Hepatocyte (in vitro differentiated cells): ENCODE results near the gene ZDHHC14. TPM values are rescaled to one million over a fixed set of nuclear protein-coding genes. Genes with fewer than 3 reads are reported as not detected.
"Not testable (repeated sequence)": the region's sequence is repeated elsewhere in the genome, so short reads cannot be mapped to it uniquely, and the experiment has no call there.

Experiments used
- DNase-seq: peaks from one replicate; pipeline ENCODE4 v3.0.0-alpha.2; 2016; ENCODE audit warnings: low spot score
- H2AFZ ChIP-seq: fragments of 200-600 bp; sonication (generic); 2 replicates; pipeline ENCODE4 v1.6.0; 2016; ENCODE audit warnings: antibody characterized with exemption, mild to moderate bottlenecking
- H3K27ac ChIP-seq: fragments of 200-600 bp; sonication (generic); 2 replicates; pipeline ENCODE4 v1.5.1; 2016; ENCODE audit warnings: mild to moderate bottlenecking
- H3K27me3 ChIP-seq: fragments of 200-600 bp; sonication (generic); 2 replicates; pipeline ENCODE4 v1.6.1; 2016
- H3K36me3 ChIP-seq: fragments of 200-600 bp; sonication (generic); replicated peaks from 2 replicates; pipeline ENCODE4 v1.5.1; 2016; ENCODE audit warnings: low read depth; ENCODE audit not compliant: insufficient read depth
- H3K4me1 ChIP-seq: fragments of 200-600 bp; sonication (generic); 2 replicates; pipeline ENCODE4 v1.5.1; 2016; ENCODE audit warnings: mild to moderate bottlenecking, moderate library complexity; ENCODE audit not compliant: insufficient read depth
- H3K4me2 ChIP-seq: fragments of 200-600 bp; sonication (generic); 2 replicates; pipeline ENCODE4 v1.6.0; 2016
- H3K4me3 ChIP-seq: fragments of 200-600 bp; sonication (generic); 2 replicates; pipeline ENCODE4 v1.5.1; 2016; ENCODE audit warnings: mild to moderate bottlenecking
- H3K79me2 ChIP-seq: fragments of 200-600 bp; sonication (generic); 2 replicates; pipeline ENCODE4 v1.6.0; 2017; ENCODE audit warnings: mild to moderate bottlenecking
- H3K9me2 ChIP-seq: fragments of 200-600 bp; sonication (generic); replicated peaks from 2 replicates; pipeline ENCODE4 v1.6.0; 2017; ENCODE audit warnings: mild to moderate bottlenecking; ENCODE audit not compliant: insufficient read depth
- H3K9me3 ChIP-seq: fragments of 200-600 bp; sonication (generic); 2 replicates; pipeline ENCODE4 v1.5.1; 2016; ENCODE audit warnings: low read depth, mild to moderate bottlenecking
- H4K20me1 ChIP-seq: fragments of 200-600 bp; sonication (generic); 2 replicates; pipeline ENCODE4 v1.6.0; 2016; ENCODE audit warnings: mild to moderate bottlenecking; ENCODE audit not compliant: insufficient read depth, poor library complexity, severe bottlenecking
- CTCF ChIP-seq: fragments of 200-600 bp; sonication (generic); IDR thresholded peaks from 2 replicates; pipeline ENCODE4 v1.5.1; 2016; ENCODE audit warnings: antibody characterized with exemption, mild to moderate bottlenecking; ENCODE audit not compliant: poor library complexity
- EZH2 ChIP-seq: fragments of 200-600 bp; sonication (generic); IDR thresholded peaks from 2 replicates; pipeline ENCODE4 v1.6.1; 2016; ENCODE audit warnings: antibody characterized with exemption, mild to moderate bottlenecking, borderline replicate concordance
- EZH2phosphoT487 ChIP-seq: fragments of 200-600 bp; sonication (generic); IDR thresholded peaks from one replicate; pipeline ENCODE4 v1.6.1; 2018; ENCODE audit warnings: antibody characterized with exemption, mild to moderate bottlenecking, low read depth, moderate library complexity; ENCODE audit not compliant: unreplicated experiment, severe bottlenecking
- WGBS: methylation state at CpG from one replicate; pipeline ENCODE4 v1.1.6; 2016; ENCODE audit warnings: low lambda C conversion rate; ENCODE audit errors: missing lambda C conversion rate; 5-methylcytosine and 5-hydroxymethylcytosine counted together
- polyA plus RNA-seq: library from polyadenylated mRNA; unstranded; fragments of >200 nt; fragmentation: Nextera tagmentation; extraction: Ambion mirVana; gene quantifications from 2 replicates; pipeline ENCODE4 v1.2.1, GENCODE V29; 2016
- total RNA-seq: library from RNA; depleted of rRNA; stranded (reverse); fragments of >200 nt; gene quantifications from 2 replicates; pipeline ENCODE4 v1.2.3, GENCODE V29; 2014

The ZDHHC14 gene
- total and polyA plus RNA-seq, 2 experiments from 2014 or later: 11.8 to 25.2 TPM

GRCh38 chr6:157464653-157465535 lies 83.9 kb downstream of the ZDHHC14 start:
- no peak overlapping the region for H2AFZ ChIP-seq
- H3K36me3 ChIP-seq: no peaks in the 10 kb centered on the region
- no peak overlapping the region for H3K4me2 ChIP-seq
- no peaks in the 10 kb centered on the region for H3K4me1 ChIP-seq
- no peak overlapping the region for H3K4me3 ChIP-seq
- DNase-seq: no peak
- H3K9me3 ChIP-seq: no peaks in the 10 kb centered on the region
- no peak overlapping the region for H3K27ac ChIP-seq
- no peaks in the 10 kb centered on the region for H3K27me3 ChIP-seq
- peaks cover 12% of the 10 kb centered on the region for H3K79me2 ChIP-seq
- no peak for TF ChIP-seq EZH2phosphoT487
- 93% methylated on average over 11 of the region's 11 CpGs for WGBS
- no peaks in the 10 kb centered on the region for H4K20me1 ChIP-seq
- H3K9me2 ChIP-seq: no peaks in the 10 kb centered on the region

GRCh38 chr6:157466342-157466648 lies 85.3 kb downstream of the ZDHHC14 start:
- H4K20me1 ChIP-seq: no peaks in the 10 kb centered on the region
- no peaks in the 10 kb centered on the region for H3K9me3 ChIP-seq
- H2AFZ ChIP-seq: no peak overlapping the region
- no peaks in the 10 kb centered on the region for H3K9me2 ChIP-seq
- H3K4me1 ChIP-seq: no peaks in the 10 kb centered on the region
- H3K79me2 ChIP-seq: peaks cover 14% of the 10 kb centered on the region
- H3K27ac ChIP-seq: no peak overlapping the region
- TF ChIP-seq CTCF (no peak), EZH2phosphoT487 (no peak), EZH2 (no peak)
- no peak overlapping the region for H3K4me3 ChIP-seq
- no peak overlapping the region for H3K4me2 ChIP-seq
- DNase-seq: no peak
- 91% methylated on average over 4 of the region's 4 CpGs for WGBS
- no peaks in the 10 kb centered on the region for H3K36me3 ChIP-seq
- no peaks in the 10 kb centered on the region for H3K27me3 ChIP-seq

- H3K79me2 ChIP-seq: peaks cover 14% of the 10 kb centered on the region
- 97% methylated on average over 6 of the region's 6 CpGs for WGBS
- not testable (repeated sequence) for H3K4me3 ChIP-seq, H3K9me2 ChIP-seq, DNase-seq, H3K27ac ChIP-seq, H3K4me2 ChIP-seq, H3K4me1 ChIP-seq, H3K9me3 ChIP-seq, H4K20me1 ChIP-seq, H3K27me3 ChIP-seq, H2AFZ ChIP-seq, H3K36me3 ChIP-seq
These were observed 86.3 kb downstream of the ZDHHC14 start for GRCh38 chr6:157467339-157467738.

- no peak overlapping the region for H3K27ac ChIP-seq
- TF ChIP-seq EZH2phosphoT487 (no peak), EZH2 (no peak), CTCF (no peak)
- H3K36me3 ChIP-seq: no peaks in the 10 kb centered on the region
- H3K9me2 ChIP-seq: no peaks in the 10 kb centered on the region
- no peak for DNase-seq
- no peaks in the 10 kb centered on the region for H3K27me3 ChIP-seq
- H3K4me2 ChIP-seq: no peak overlapping the region
- H4K20me1 ChIP-seq: no peaks in the 10 kb centered on the region
- no peak overlapping the region for H2AFZ ChIP-seq
- no peak overlapping the region for H3K4me3 ChIP-seq
- H3K4me1 ChIP-seq: no peaks in the 10 kb centered on the region
- 51% methylated on average over 3 of the region's 3 CpGs for WGBS
- peaks cover 14% of the 10 kb centered on the region for H3K79me2 ChIP-seq
- H3K9me3 ChIP-seq: no peaks in the 10 kb centered on the region
These were observed 87.1 kb downstream of the ZDHHC14 start for GRCh38 chr6:157468054-157468453.
